WERI-Rb-1 (cell line): ENCODE data around the gene IL37.

ENCODE experiments used
- DNase-seq: peaks from one replicate; pipeline ENCODE4 v3.0.0-alpha.2; 2020
- H3K27ac ChIP-seq: fragments of 250-450 bp; sonication (Bioruptor Pico); 2 replicates; pipeline ENCODE4 v1.5.1; 2020; ENCODE audit warnings: mild to moderate bottlenecking, moderate library complexity
- H3K27me3 ChIP-seq: fragments of 250-450 bp; sonication (Bioruptor Pico); 2 replicates; pipeline ENCODE4 v1.5.1; 2021; ENCODE audit warnings: mild to moderate bottlenecking, low read depth, moderate library complexity; ENCODE audit not compliant: insufficient read depth, severe bottlenecking
- H3K36me3 ChIP-seq: fragments of 250-450 bp; sonication (Bioruptor Pico); 2 replicates; pipeline ENCODE4 v1.5.1; 2020; ENCODE audit warnings: mild to moderate bottlenecking, moderate library complexity
- H3K4me3 ChIP-seq: 2 replicates; pipeline ENCODE4 v1.5.1; 2011; ENCODE audit warnings: low read depth, mild to moderate bottlenecking, control low read depth, low read length
- H3K9me3 ChIP-seq: fragments of 250-450 bp; sonication (Bioruptor Pico); 2 replicates; pipeline ENCODE4 v1.5.1; 2021; ENCODE audit warnings: mild to moderate bottlenecking, moderate library complexity; ENCODE audit not compliant: severe bottlenecking
- TF ChIP-seq, protein P1 (sequence below): IDR thresholded peaks from 2 replicates; pipeline ENCODE4 v1.5.1; 2011; ENCODE audit warnings: low read depth, mild to moderate bottlenecking, control low read depth, inconsistent platforms, low read length

Gene IL37

GRCh38 chr2:112947374-112947773, 36.4 kb downstream of the IL37 start:
- TF ChIP-seq, protein P1, sequence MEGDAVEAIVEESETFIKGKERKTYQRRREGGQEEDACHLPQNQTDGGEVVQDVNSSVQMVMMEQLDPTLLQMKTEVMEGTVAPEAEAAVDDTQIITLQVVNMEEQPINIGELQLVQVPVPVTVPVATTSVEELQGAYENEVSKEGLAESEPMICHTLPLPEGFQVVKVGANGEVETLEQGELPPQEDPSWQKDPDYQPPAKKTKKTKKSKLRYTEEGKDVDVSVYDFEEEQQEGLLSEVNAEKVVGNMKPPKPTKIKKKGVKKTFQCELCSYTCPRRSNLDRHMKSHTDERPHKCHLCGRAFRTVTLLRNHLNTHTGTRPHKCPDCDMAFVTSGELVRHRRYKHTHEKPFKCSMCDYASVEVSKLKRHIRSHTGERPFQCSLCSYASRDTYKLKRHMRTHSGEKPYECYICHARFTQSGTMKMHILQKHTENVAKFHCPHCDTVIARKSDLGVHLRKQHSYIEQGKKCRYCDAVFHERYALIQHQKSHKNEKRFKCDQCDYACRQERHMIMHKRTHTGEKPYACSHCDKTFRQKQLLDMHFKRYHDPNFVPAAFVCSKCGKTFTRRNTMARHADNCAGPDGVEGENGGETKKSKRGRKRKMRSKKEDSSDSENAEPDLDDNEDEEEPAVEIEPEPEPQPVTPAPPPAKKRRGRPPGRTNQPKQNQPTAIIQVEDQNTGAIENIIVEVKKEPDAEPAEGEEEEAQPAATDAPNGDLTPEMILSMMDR, result no peak
- Histone ChIP-seq H3K4me3 (no peak overlapping the region), H3K36me3 (no peaks in the 10 kb centered on the region), H3K27ac (no peak overlapping the region), H3K9me3 (peaks cover 13% of the 10 kb centered on the region), H3K27me3 (no peaks in the 10 kb centered on the region)
- no peak for DNase-seq

- Histone ChIP-seq H3K4me3 (no peak overlapping the region), H3K27me3 (no peaks in the 10 kb centered on the region), H3K9me3 (peaks cover 13% of the 10 kb centered on the region), H3K36me3 (no peaks in the 10 kb centered on the region), H3K27ac (no peak overlapping the region)
- TF ChIP-seq, protein P1, result no peak
- no peak for DNase-seq
Observed at GRCh38 chr2:112949456-112949855, 38.5 kb downstream of the IL37 start.

DNA sequence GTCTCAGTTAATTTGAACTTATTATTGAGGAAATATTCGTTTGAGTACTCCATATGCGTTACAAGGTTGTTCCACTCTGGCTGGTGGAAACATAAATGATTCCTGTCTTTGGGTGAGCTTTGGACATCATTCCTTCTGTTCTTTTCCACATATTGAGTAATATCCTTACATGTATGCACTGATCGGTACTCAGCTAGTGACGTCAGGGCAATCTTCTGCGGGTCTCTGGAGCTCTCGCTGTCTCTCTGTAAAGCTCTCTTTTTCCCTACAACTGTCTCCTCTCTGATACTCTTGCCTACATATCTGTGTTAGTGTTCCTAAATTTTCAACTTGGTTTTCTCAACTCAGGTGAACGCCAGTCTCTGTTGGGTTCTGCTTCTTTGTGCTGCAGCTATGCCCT, 43.4 kb downstream of the IL37 start:
- Histone ChIP-seq H3K9me3 (no peaks in the 10 kb centered on the region), H3K27me3 (no peaks in the 10 kb centered on the region), H3K36me3 (no peaks in the 10 kb centered on the region), H3K4me3 (no peak overlapping the region), H3K27ac (no peak overlapping the region)
- TF ChIP-seq, protein P1, result no peak
- no peak for DNase-seq

DNA sequence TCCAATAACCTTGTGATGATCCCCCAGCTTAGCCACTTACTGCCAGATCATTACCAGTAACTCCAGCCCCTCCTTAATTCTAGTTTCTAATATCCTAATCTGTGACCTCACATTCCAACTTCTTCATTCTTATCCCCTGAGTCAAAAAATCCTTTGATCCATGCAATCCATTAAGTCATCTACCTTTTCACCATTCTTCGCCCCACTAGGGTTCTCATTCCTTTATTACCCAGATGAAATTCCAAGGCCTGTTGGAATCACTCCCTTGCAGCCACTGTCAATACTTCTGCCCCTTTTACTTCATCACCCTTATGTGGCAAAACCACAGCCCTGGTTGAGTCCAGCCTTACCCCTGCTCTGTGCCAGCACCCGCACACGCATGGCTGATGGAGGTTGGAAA, 46.5 kb downstream of the IL37 start:
- TF ChIP-seq, protein P1, result no peak
- no peaks in the 10 kb centered on the region for H3K27me3 ChIP-seq
- DNase-seq, result no peak
- H3K27ac ChIP-seq, result no peak overlapping the region
- H3K36me3 ChIP-seq, result no peaks in the 10 kb centered on the region
- H3K9me3 ChIP-seq, result no peaks in the 10 kb centered on the region
- H3K4me3 ChIP-seq, result no peak overlapping the region

- Histone ChIP-seq H3K36me3 (no peaks in the 10 kb centered on the region), H3K4me3 (no peak overlapping the region), H3K27me3 (no peaks in the 10 kb centered on the region), H3K27ac (no peak overlapping the region), H3K9me3 (no peaks in the 10 kb centered on the region)
- DNase-seq, result peak; percentile 28
- TF ChIP-seq, protein P1, result peak; percentile 81
Observed at GRCh38 chr2:112958428-112959108, 47.6 kb downstream of the IL37 start.
